Neutrophil (primary cell): ENCODE measurements around the gene MFF.
"Not testable (repeated sequence)": the region's sequence is repeated elsewhere in the genome, so short reads cannot be mapped to it uniquely, and the experiment has no call there.

Experiments
- H3K27ac ChIP-seq: fragments of 200-600 bp; sonication (generic); 2 replicates; pipeline ENCODE4 v1.5.1; 2016; ENCODE audit warnings: mild to moderate bottlenecking, moderate library complexity
- H3K27me3 ChIP-seq: fragments of 200-600 bp; sonication (generic); 2 replicates; pipeline ENCODE4 v1.6.0; 2016; ENCODE audit warnings: mild to moderate bottlenecking
- H3K36me3 ChIP-seq: fragments of 200-600 bp; sonication (generic); 2 replicates; pipeline ENCODE4 v1.5.1; 2017
- H3K4me1 ChIP-seq, 2 experiments: fragments of 200-600 bp in 1 of 2; sonication (generic) in 1 of 2; 1 replicate in 1 of 2; 2 replicates in 1 of 2; pipeline versions ENCODE4 v1.5.1 to v1.6.1; 2013 to 2016; ENCODE audit warnings: low read depth in 1 of 2, low read length in 1 of 2, mild to moderate bottlenecking in 1 of 2, moderate library complexity in 1 of 2; ENCODE audit not compliant: control insufficient read depth in 1 of 2, insufficient read depth in 1 of 2
- H3K4me3 ChIP-seq, 2 experiments: fragments of 200-600 bp in 1 of 2; sonication (generic) in 1 of 2; 1 replicate in 1 of 2; 2 replicates in 1 of 2; pipeline ENCODE4 v1.5.1; 2013 to 2016; ENCODE audit warnings: low read depth in 1 of 2, low read length in 1 of 2, mild to moderate bottlenecking in 1 of 2, moderate library complexity in 1 of 2
- H3K9me3 ChIP-seq: fragments of 200-600 bp; sonication (generic); 2 replicates; pipeline ENCODE4 v1.5.1; 2016
- TF ChIP-seq, protein P1 (sequence below): fragments of 200-600 bp; sonication (generic); IDR thresholded peaks from 2 replicates; pipeline ENCODE4 v1.5.1; 2016; ENCODE audit warnings: antibody characterized with exemption

Gene MFF

GRCh38 chr2:227383686-227384085, 58.6 kb downstream of the MFF start:
- peaks cover 3 to 11% of the 10 kb centered on the region in 2 experiments for H3K4me1 ChIP-seq
- no peak overlapping the region for H3K27ac ChIP-seq
- H3K4me3 ChIP-seq: no peak overlapping the region
- peaks cover 32% of the 10 kb centered on the region for H3K27me3 ChIP-seq
- H3K36me3 ChIP-seq: no peaks in the 10 kb centered on the region
- no peaks in the 10 kb centered on the region for H3K9me3 ChIP-seq
- TF ChIP-seq, protein P1, sequence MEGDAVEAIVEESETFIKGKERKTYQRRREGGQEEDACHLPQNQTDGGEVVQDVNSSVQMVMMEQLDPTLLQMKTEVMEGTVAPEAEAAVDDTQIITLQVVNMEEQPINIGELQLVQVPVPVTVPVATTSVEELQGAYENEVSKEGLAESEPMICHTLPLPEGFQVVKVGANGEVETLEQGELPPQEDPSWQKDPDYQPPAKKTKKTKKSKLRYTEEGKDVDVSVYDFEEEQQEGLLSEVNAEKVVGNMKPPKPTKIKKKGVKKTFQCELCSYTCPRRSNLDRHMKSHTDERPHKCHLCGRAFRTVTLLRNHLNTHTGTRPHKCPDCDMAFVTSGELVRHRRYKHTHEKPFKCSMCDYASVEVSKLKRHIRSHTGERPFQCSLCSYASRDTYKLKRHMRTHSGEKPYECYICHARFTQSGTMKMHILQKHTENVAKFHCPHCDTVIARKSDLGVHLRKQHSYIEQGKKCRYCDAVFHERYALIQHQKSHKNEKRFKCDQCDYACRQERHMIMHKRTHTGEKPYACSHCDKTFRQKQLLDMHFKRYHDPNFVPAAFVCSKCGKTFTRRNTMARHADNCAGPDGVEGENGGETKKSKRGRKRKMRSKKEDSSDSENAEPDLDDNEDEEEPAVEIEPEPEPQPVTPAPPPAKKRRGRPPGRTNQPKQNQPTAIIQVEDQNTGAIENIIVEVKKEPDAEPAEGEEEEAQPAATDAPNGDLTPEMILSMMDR: no peak

DNA sequence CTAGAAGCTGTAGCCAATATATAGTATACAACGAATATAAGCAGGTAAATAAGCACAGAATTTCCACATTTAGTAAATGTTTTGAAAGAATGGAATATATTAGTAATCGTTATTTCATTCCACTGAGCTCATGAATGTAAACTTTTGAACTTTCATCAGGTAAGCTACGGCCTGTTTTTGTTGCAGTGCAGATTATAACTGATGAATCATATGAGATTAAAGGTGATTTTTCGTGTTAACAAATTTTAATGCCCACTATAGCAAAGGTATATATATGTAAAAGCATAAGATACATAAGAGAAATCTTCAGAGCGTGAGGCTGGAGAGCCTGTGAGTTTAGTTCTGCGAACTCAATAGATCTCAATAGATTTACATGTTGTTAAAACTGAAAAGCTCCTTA, 61.6 kb downstream of the MFF start:
- Histone ChIP-seq H3K36me3 (no peaks in the 10 kb centered on the region), H3K27ac (no peak overlapping the region)
- TF ChIP-seq, protein P1: no peak

DNA sequence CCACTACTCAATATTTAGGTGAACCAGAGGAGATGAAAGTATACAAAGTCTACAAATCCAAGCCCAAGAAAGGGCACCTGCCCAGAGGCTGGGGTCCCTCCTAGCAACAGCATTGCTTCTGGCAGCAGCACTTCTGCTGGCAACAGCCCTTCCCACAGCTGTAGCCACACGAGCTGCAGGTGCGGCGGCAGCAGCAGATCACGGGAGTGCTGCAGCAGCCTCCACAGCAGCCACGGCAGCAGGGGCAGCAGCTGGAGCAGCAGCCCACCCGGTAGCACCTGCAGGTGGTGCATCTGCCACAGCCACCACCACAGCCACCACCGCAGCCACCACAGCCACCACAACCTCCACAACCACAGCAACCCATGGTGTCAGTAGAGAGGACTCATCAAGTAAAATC, 62.5 kb downstream of the MFF start, which contains the start of gene SCYGR1:
SCYGR1 (minus strand) TSS at position 367 of the 400 bp plus-strand sequence; CDS start at position 367, 0 bp downstream.
- H3K4me3 ChIP-seq, H3K27ac ChIP-seq, H3K36me3 ChIP-seq, H3K9me3 ChIP-seq: not testable (repeated sequence)
- Histone ChIP-seq H3K27me3 (peaks cover 12% of the 10 kb centered on the region), H3K4me1 (peaks cover 3 to 11% of the 10 kb centered on the region in 2 experiments)

More for the DNA sequence above, 61.6 kb downstream of the MFF start:
- H3K27me3 ChIP-seq: peaks cover 12% of the 10 kb centered on the region
- no peak overlapping the region for H3K4me3 ChIP-seq
- peaks cover 3 to 11% of the 10 kb centered on the region in 2 experiments for H3K4me1 ChIP-seq
- H3K9me3 ChIP-seq: no peaks in the 10 kb centered on the region

- Histone ChIP-seq H3K36me3 (no peaks in the 10 kb centered on the region), H3K27ac (no peak overlapping the region), H3K4me3 (no peak overlapping the region), H3K4me1 (peaks cover 3 to 11% of the 10 kb centered on the region in 2 experiments), H3K27me3 (peaks cover 12% of the 10 kb centered on the region), H3K9me3 (no peaks in the 10 kb centered on the region)
- TF ChIP-seq, protein P1: no peak
These were observed 63.5 kb downstream of the MFF start for GRCh38 chr2:227388537-227389011.

GRCh38 chr2:227389231-227389630, 64.2 kb downstream of the MFF start:
- peaks cover 3 to 11% of the 10 kb centered on the region in 2 experiments for H3K4me1 ChIP-seq
- H3K36me3 ChIP-seq: no peaks in the 10 kb centered on the region
- TF ChIP-seq, protein P1: no peak
- no peaks in the 10 kb centered on the region for H3K9me3 ChIP-seq
- H3K4me3 ChIP-seq: no peak overlapping the region
- H3K27ac ChIP-seq: no peak overlapping the region
- peaks cover 6% of the 10 kb centered on the region for H3K27me3 ChIP-seq

DNA sequence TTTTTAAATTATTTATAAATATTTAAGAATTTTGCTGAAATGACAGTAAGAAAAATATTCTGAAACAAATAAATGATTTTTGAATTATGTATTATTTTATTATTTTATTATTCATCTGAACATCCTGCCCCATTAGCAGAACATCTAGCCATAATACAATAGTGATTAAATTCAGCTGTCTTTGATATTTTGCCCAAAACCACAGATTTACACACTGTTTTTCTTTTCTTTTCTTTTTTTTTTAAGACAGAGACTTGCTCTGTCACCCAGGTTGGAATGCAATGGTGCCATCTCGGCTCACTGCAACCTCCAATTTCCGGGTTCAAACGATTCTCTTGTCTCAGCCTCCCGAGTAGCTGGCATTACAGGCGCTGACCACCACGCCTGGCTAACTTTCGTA, 64.6 kb downstream of the MFF start:
- TF ChIP-seq, protein P1: no peak
- peaks cover 2% of the 10 kb centered on the region for H3K27me3 ChIP-seq
- no peaks in the 10 kb centered on the region for H3K9me3 ChIP-seq
- no peaks in the 10 kb centered on the region for H3K36me3 ChIP-seq
- peaks cover 3 to 11% of the 10 kb centered on the region in 2 experiments for H3K4me1 ChIP-seq
- no peak overlapping the region for H3K27ac ChIP-seq
- H3K4me3 ChIP-seq: no peak overlapping the region
